ENCODE results near the gene FCRLA.
"Not testable (repeated sequence)": the region's sequence is repeated elsewhere in the genome, so short reads cannot be mapped to it uniquely, and the experiment has no call there.

FCRLA gene

DNA sequence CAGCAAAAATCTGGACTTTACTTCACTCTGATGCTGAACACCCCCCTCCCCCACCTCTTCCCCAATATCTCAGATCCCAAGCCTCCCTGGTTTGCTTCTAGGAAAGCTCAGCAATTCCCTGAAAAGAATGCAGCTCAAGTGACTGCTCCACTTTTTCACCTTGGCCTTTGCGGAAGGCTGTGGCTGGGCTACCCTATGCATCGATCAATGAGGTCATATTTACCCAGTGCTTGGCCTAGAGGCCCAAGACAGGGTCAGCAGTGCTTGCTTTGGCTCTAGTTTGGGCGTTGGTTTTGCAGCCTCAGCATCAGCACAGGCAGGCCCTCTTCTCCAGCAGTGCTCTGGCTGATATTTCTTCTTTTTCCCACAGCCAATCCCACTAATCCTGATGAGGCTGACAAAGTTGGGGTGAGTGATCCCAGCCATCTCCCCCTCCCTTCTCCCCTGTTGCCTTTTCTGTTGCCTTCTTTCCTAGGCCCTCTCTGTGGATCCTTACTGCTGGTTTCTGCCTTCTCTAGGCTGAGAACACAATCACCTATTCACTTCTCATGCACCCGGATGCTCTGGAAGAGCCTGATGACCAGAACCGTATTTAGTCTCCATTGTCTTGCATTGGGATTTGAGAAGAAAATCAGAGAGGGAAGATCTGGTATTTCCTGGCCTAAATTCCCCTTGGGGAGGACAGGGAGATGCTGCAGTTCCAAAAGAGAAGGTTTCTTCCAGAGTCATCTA is 29.9 kb upstream of the FCRLA start:
- POLR2A ChIA-PET: no interaction called here
- CTCF ChIA-PET: no interaction called here
- TF ChIP-seq, protein P1, sequence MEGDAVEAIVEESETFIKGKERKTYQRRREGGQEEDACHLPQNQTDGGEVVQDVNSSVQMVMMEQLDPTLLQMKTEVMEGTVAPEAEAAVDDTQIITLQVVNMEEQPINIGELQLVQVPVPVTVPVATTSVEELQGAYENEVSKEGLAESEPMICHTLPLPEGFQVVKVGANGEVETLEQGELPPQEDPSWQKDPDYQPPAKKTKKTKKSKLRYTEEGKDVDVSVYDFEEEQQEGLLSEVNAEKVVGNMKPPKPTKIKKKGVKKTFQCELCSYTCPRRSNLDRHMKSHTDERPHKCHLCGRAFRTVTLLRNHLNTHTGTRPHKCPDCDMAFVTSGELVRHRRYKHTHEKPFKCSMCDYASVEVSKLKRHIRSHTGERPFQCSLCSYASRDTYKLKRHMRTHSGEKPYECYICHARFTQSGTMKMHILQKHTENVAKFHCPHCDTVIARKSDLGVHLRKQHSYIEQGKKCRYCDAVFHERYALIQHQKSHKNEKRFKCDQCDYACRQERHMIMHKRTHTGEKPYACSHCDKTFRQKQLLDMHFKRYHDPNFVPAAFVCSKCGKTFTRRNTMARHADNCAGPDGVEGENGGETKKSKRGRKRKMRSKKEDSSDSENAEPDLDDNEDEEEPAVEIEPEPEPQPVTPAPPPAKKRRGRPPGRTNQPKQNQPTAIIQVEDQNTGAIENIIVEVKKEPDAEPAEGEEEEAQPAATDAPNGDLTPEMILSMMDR (IDR thresholded peaks at IDR 0.05; ENCODE audit: control extremely low read depth, extremely low read depth, low read depth, missing control alignments): no peak
- DNase-seq (ENCODE audit: extremely low spot score): no peak

DNA sequence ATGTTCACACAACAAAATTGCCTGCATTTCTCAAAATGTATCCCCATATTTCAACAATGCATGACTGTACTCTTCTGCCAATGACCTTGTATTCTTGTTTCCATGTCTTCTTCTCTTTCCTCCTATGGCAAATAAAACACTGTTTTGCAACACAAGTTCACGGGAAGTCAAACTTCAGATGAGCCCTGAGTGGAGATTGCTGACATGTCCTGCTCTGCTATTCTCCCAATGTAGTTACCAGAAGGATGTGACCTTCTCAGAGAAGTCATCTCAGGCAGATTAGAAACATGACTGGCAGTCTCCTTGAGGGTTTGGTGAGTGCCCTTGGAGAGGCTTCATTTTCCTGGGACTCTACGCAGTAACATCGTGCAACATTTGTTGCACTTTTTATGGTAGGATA is 28.5 kb upstream of the FCRLA start:
- TF ChIP-seq, protein P1 (IDR thresholded peaks at IDR 0.05; ENCODE audit: control extremely low read depth, extremely low read depth, low read depth, missing control alignments): no peak
- ChIA-PET POLR2A (no interaction called here), CTCF (no interaction called here)
- no peak for DNase-seq (ENCODE audit: extremely low spot score)

DNA sequence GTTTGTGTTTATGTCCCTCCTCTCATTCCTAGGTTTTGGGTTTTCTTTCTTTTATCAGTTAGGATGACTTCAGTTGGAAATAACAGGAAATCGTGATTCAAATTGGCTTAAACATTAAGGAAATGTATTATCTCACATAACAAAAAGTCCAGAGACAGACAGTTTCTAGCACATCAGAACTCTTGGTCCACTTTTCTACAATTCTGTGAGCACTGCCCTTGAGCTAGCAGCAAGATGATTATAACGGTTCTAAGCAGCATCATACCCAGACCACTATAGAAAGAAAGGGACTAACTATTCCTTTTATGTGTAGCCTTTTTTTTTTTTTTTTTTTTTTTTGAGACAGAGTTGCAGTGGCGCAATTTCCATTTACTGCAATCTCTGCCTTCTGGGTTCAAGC is 25.1 kb upstream of the FCRLA start:
- TF ChIP-seq, protein P1 (IDR thresholded peaks at IDR 0.05; ENCODE audit: control extremely low read depth, extremely low read depth, low read depth, missing control alignments): no peak
- POLR2A ChIA-PET: no interaction called here
- CTCF ChIA-PET: no interaction called here
- DNase-seq (ENCODE audit: extremely low spot score): no peak

DNA sequence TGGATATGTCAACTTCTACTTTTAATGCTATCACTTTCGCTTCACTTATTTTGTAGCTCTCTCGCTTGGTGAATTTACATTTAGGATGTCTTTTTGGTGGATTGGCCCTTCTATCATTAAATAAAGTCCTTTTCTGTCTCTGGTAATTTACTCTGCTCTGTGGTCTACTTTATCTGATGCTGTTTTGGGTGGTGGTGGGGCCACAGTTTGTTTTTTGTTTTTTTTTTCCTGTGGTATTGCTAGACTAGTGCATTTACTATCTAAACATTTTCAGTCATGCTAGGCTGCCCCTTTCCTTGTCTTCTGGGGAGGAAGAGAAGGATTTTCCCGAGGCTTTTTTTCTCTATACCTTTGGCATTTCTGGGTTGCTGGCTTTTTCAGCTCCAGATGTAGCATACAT is 18.1 kb upstream of the FCRLA start:
- POLR2A ChIA-PET: no interaction called here
- DNase-seq (ENCODE audit: extremely low spot score): no peak
- TF ChIP-seq, protein P1 (IDR thresholded peaks at IDR 0.05; ENCODE audit: control extremely low read depth, extremely low read depth, low read depth, missing control alignments): no peak
- CTCF ChIA-PET: interaction anchor here (1.0 to 1.4 kb wide), 2 partner anchors 16 to 47 kb away, joined by 3 read pairs; no protein-coding TSS in a partner anchor

DNA sequence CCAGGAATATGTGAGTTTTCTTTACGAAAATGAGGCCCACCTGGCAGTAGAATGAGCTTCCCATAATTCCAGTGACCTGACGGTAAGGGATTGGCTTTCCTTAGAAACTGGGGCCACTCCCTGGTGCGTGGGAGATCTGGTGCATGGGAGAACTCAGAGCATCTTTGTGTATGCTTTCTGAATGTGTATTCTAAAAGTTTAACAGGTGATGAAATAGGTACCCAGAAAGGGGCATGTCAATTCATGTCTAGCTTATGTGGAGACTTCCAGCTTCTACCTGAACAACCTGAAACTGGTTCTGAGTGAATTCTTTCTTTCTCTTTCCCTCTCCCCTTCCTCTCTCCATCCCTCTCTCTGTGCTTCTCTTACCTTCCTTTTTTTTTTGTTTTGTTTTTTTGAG is 15.2 kb upstream of the FCRLA start:
- DNase-seq (ENCODE audit: extremely low spot score): no peak

DNA sequence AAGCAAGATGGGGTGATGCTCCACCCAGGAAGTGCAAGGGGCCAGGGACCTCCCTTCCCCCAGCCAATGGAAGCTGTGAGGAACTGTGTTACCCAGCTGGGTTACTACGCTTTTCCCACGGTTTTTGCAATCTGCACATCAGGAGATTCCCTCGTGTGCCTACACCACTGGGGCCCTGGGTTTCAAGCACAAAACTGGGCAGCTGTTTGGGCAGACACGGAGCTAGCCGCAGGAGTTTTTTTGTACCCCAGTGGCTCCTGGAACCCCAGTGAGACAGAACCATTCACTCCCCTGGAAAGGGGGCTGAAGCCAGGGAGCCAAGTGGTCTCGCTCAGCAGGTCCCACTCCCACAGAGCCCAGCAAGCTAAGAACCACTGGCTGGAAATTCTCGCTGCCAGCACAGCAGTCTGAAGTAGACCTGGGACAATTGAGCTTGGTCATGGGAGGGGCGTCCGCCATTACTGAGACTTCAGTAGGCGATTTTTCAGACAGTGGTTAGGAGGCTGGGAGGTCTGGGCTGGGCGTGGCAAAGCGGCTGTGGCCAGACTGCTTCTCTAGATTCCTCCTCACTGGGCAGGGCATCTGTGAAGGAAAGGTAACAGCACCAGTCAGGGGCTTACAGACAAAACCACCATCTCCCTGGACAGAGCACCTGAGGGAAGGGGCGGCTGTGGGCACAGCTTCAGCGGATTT is 13.9 kb upstream of the FCRLA start:
- DNase-seq (ENCODE audit: extremely low spot score); POLR2A ChIA-PET: not testable (repeated sequence)
- CTCF ChIA-PET: interaction anchor here (1.1 to 1.6 kb wide), 3 partner anchors 10 to 40 kb away, joined by 3 to 4 read pairs (median 3); no protein-coding TSS in a partner anchor

More for the DNA sequence above, 15.2 kb upstream of the FCRLA start:
- TF ChIP-seq, protein P1 (IDR thresholded peaks at IDR 0.05; ENCODE audit: control extremely low read depth, extremely low read depth, low read depth, missing control alignments): no peak
- POLR2A ChIA-PET: no interaction called here
- CTCF ChIA-PET: interaction anchor here (1.1 to 1.6 kb wide), 2 partner anchors 18 to 20 kb away, joined by 3 read pairs; no protein-coding TSS in a partner anchor

DNA sequence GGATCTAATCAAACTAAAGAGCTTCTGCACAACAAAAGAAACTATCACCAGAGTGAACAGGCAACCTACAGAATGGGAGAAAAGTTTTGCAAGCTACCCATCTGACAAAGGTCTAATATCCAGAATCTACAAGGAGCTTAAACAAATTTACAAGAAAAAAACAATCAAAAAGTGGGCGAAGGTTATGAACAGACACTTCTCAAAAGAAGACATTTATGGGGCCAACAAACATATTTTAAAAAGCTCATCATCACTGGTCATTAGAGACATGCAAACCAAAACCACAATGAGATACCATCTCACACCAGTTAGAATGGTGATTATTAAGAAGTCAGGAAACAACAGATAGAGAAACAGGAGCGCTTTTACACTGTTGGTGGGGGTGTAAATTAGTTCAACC is 8.7 kb upstream of the FCRLA start:
- POLR2A ChIA-PET; DNase-seq (ENCODE audit: extremely low spot score); CTCF ChIA-PET: not testable (repeated sequence)
